Neural progenitor cell (in vitro differentiated cells): ENCODE results near the gene STOM.

Experiments used
- EZH2 ChIP-seq: fragments of 200-600 bp; sonication (generic); IDR thresholded peaks from 2 replicates; pipeline ENCODE4 v1.6.1; 2017; ENCODE audit warnings: antibody characterized with exemption, mild to moderate bottlenecking, moderate library complexity
- TF ChIP-seq, protein P1 (sequence below): fragments of 200-600 bp; sonication (generic); IDR thresholded peaks from 2 replicates; pipeline ENCODE4 v1.5.1; 2017; ENCODE audit warnings: antibody characterized with exemption, mild to moderate bottlenecking

GRCh38 chr9:121316378-121316777 lies 53.7 kb downstream of the STOM start:
- TF ChIP-seq, protein P1, sequence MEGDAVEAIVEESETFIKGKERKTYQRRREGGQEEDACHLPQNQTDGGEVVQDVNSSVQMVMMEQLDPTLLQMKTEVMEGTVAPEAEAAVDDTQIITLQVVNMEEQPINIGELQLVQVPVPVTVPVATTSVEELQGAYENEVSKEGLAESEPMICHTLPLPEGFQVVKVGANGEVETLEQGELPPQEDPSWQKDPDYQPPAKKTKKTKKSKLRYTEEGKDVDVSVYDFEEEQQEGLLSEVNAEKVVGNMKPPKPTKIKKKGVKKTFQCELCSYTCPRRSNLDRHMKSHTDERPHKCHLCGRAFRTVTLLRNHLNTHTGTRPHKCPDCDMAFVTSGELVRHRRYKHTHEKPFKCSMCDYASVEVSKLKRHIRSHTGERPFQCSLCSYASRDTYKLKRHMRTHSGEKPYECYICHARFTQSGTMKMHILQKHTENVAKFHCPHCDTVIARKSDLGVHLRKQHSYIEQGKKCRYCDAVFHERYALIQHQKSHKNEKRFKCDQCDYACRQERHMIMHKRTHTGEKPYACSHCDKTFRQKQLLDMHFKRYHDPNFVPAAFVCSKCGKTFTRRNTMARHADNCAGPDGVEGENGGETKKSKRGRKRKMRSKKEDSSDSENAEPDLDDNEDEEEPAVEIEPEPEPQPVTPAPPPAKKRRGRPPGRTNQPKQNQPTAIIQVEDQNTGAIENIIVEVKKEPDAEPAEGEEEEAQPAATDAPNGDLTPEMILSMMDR, result no peak
- no peak for TF ChIP-seq EZH2
